Daoy (cell line): ENCODE measurements around the gene ZFP91. TPM values are rescaled to one million over a fixed set of nuclear protein-coding genes. Genes with fewer than 3 reads are reported as not detected.

ENCODE experiments used
- DNase-seq: peaks from one replicate; pipeline ENCODE4 v3.0.0-alpha.2; 2015; ENCODE audit warnings: low read depth
- total RNA-seq: library from RNA; depleted of rRNA; stranded (reverse); fragments of >200 nt; shearing (Covaris generic); gene quantifications from 2 replicates; pipeline ENCODE4 v1.2.3, GENCODE V29; 2014

ZFP91 gene
- total RNA-seq, 1 experiment from 2014 or later, result 44.6 TPM

- DNase-seq, result no peak
Measured at GRCh38 chr11:58631378-58631777, 52.5 kb downstream of the ZFP91 start.

- no peak for DNase-seq
Measured at GRCh38 chr11:58632510-58632909, 53.6 kb downstream of the ZFP91 start.

- DNase-seq, result no peak
Measured at GRCh38 chr11:58636587-58636986, 57.7 kb downstream of the ZFP91 start.

- no peak for DNase-seq
Measured at GRCh38 chr11:58637371-58637770, 58.5 kb downstream of the ZFP91 start.

- DNase-seq, result no peak
Measured at GRCh38 chr11:58639103-58639502, 60.2 kb downstream of the ZFP91 start.

GRCh38 chr11:58639669-58640068, 60.8 kb downstream of the ZFP91 start:
- DNase-seq, result no peak

- DNase-seq, result no peak
Measured at GRCh38 chr11:58640386-58641023, 61.6 kb downstream of the ZFP91 start.

- DNase-seq, result no peak
Measured at GRCh38 chr11:58641341-58641740, 62.5 kb downstream of the ZFP91 start.

GRCh38 chr11:58641803-58642581, 63.1 kb downstream of the ZFP91 start:
- no peak for DNase-seq

GRCh38 chr11:58645854-58646253, 67.0 kb downstream of the ZFP91 start:
- DNase-seq, result no peak

GRCh38 chr11:58647141-58647699, 68.4 kb downstream of the ZFP91 start:
- DNase-seq, result no peak

GRCh38 chr11:58647866-58648265, 69.0 kb downstream of the ZFP91 start:
- no peak for DNase-seq

GRCh38 chr11:58649623-58650022, 70.8 kb downstream of the ZFP91 start:
- no peak for DNase-seq

- DNase-seq, result no peak
Measured at GRCh38 chr11:58650496-58650895, 71.6 kb downstream of the ZFP91 start.

GRCh38 chr11:58652726-58653280, 73.9 kb downstream of the ZFP91 start:
- DNase-seq, result no peak

- peak; percentile 82 for DNase-seq
Measured at GRCh38 chr11:58654079-58654907, 75.4 kb downstream of the ZFP91 start.

GRCh38 chr11:58654908-58655296, 76.0 kb downstream of the ZFP91 start:
- DNase-seq, result no peak

- no peak for DNase-seq
Measured at GRCh38 chr11:58656348-58656747, 77.5 kb downstream of the ZFP91 start.

GRCh38 chr11:58658623-58659022, 79.8 kb downstream of the ZFP91 start:
- no peak for DNase-seq

- DNase-seq, result peak; percentile 43
Measured at GRCh38 chr11:58659404-58659803, 80.5 kb downstream of the ZFP91 start.

GRCh38 chr11:58659910-58660570, 81.2 kb downstream of the ZFP91 start:
- no peak for DNase-seq
